CD14-positive monocyte (primary cell): ENCODE results near the gene SAMD13. TPM values are rescaled to one million over a fixed set of nuclear protein-coding genes. Genes with fewer than 3 reads are reported as not detected.

Experiments
- DNase-seq, 3 donors: peaks; one replicate each; pipeline ENCODE4 v3.0.0-alpha.2; 2011 to 2022
- H2AFZ ChIP-seq: 2 replicates; pipeline ENCODE4 v1.6.0; 2012; ENCODE audit warnings: mild to moderate bottlenecking, low read depth, low read length, inconsistent platforms; ENCODE audit not compliant: insufficient read depth, poor library complexity, severe bottlenecking
- H3K27ac ChIP-seq, 2 donors: 1 replicate in 1 of 2; 2 replicates in 1 of 2; pipeline ENCODE4 v1.5.1; 2012 to 2013; ENCODE audit warnings: low read length in 2 of 2, control low read depth in 1 of 2, inconsistent platforms in 1 of 2, low read depth in 1 of 2, mild to moderate bottlenecking in 1 of 2
- H3K27me3 ChIP-seq, 2 donors: one replicate each; pipeline versions ENCODE4 v1.6.0 to v1.6.1; 2011 to 2013; ENCODE audit warnings: low read length in 2 of 2; ENCODE audit not compliant: control insufficient read depth in 2 of 2, insufficient read depth in 2 of 2
- H3K36me3 ChIP-seq, 2 donors: replicated peaks in 1 of 2; 1 replicate in 1 of 2; 2 replicates in 1 of 2; pipeline versions ENCODE4 v1.5.1 to v1.6.1; 2012 to 2013; ENCODE audit warnings: low read length in 2 of 2, control low read depth in 1 of 2, inconsistent platforms in 1 of 2, mild to moderate bottlenecking in 1 of 2; ENCODE audit not compliant: insufficient read depth in 2 of 2, control insufficient read depth in 1 of 2
- H3K4me1 ChIP-seq, 2 donors: 1 replicate in 1 of 2; 2 replicates in 1 of 2; pipeline versions ENCODE4 v1.5.1 to v1.6.1; 2012 to 2013; ENCODE audit warnings: low read length in 2 of 2, control low read depth in 1 of 2, inconsistent platforms in 1 of 2, mild to moderate bottlenecking in 1 of 2, moderate library complexity in 1 of 2; ENCODE audit not compliant: insufficient read depth in 2 of 2, control insufficient read depth in 1 of 2
- H3K4me2 ChIP-seq: replicated peaks from 2 replicates; pipeline ENCODE3; 2012; ENCODE audit warnings: low read length, moderate library complexity, mild to moderate bottlenecking; ENCODE audit not compliant: poor library complexity, severe bottlenecking; ENCODE audit errors: extremely low read depth
- H3K4me3 ChIP-seq, 3 experiments: fragments of 200-600 bp in 1 of 3; sonication (generic) in 1 of 3; replicated peaks in 1 of 3; 1 replicate in 2 of 3; 2 replicates in 1 of 3; pipeline ENCODE4 v1.5.1; 2011 to 2013; ENCODE audit warnings: low read length in 3 of 3, mild to moderate bottlenecking in 3 of 3, control low read depth in 2 of 3, low read depth in 2 of 3, inconsistent platforms in 1 of 3, moderate library complexity in 1 of 3
- H3K79me2 ChIP-seq: 2 replicates; pipeline ENCODE4 v1.6.0; 2012; ENCODE audit warnings: mild to moderate bottlenecking, control low read depth, inconsistent platforms, low read length, moderate library complexity; ENCODE audit not compliant: insufficient read depth
- H3K9ac ChIP-seq: 2 replicates; pipeline ENCODE4 v1.6.0; 2017; ENCODE audit warnings: low read length, mild to moderate bottlenecking; ENCODE audit not compliant: insufficient read depth, poor library complexity, severe bottlenecking
- H3K9me3 ChIP-seq, 2 donors: replicated peaks in 1 of 2; 1 replicate in 1 of 2; 2 replicates in 1 of 2; pipeline versions ENCODE4 v1.5.1 to v1.6.1; 2012 to 2013; ENCODE audit warnings: low read length in 2 of 2, control low read depth in 1 of 2; ENCODE audit not compliant: control insufficient read depth in 1 of 2, insufficient read depth in 1 of 2
- H4K20me1 ChIP-seq: 2 replicates; pipeline ENCODE4 v1.6.0; 2012; ENCODE audit warnings: mild to moderate bottlenecking, low read length, control low read depth, moderate library complexity; ENCODE audit not compliant: insufficient read depth
- H3K27ac Mint-ChIP-seq, 7 donors: one replicate each; pipeline ENCODE4 v1.8.0; 2020; ENCODE audit warnings: mild to moderate bottlenecking in 7 of 7, mixed read lengths in 7 of 7, moderate library complexity in 6 of 7, inconsistent platforms in 2 of 7
- H3K27me3 Mint-ChIP-seq, 3 donors: one replicate each; pipeline ENCODE4 v1.8.0; 2021 to 2022; ENCODE audit warnings: low read depth in 3 of 3, mild to moderate bottlenecking in 3 of 3, mixed read lengths in 3 of 3, moderate library complexity in 3 of 3, inconsistent platforms in 1 of 3
- H3K36me3 Mint-ChIP-seq, 2 donors: one replicate each; pipeline ENCODE4 v1.8.0; 2020; ENCODE audit warnings: mixed read lengths in 2 of 2, inconsistent platforms in 1 of 2, mild to moderate bottlenecking in 1 of 2
- H3K4me1 Mint-ChIP-seq: one replicate; pipeline ENCODE4 v1.8.0; 2020; ENCODE audit warnings: mild to moderate bottlenecking, mixed read lengths
- H3K4me3 Mint-ChIP-seq, 2 donors: one replicate each; pipeline ENCODE4 v1.8.0; 2020; ENCODE audit warnings: mild to moderate bottlenecking in 2 of 2, mixed read lengths in 2 of 2, moderate library complexity in 1 of 2
- H3K9me3 Mint-ChIP-seq, 7 donors: one replicate each; pipeline ENCODE4 v1.8.0; 2020 to 2022; ENCODE audit warnings: mixed read lengths in 7 of 7, mild to moderate bottlenecking in 6 of 7, moderate library complexity in 6 of 7, inconsistent platforms in 2 of 7
- WGBS: methylation state at CpG from one replicate; pipeline ENCODE4 v1.1.5; 2013; ENCODE audit warnings: missing lambda C conversion rate; ENCODE audit not compliant: insufficient coverage; 5-methylcytosine and 5-hydroxymethylcytosine counted together
- intact Hi-C, 2 donors: fragments of 100-400 bp; cut with micrococcal nuclease; formaldehyde crosslinking; loops; one replicate each; pipeline versions ENCODE4 v1.15.0 to v1.15.1; 2023
- polyA plus RNA-seq, 3 donors: library from polyadenylated mRNA; depleted of rRNA in 1 of 3; unstranded in 2 of 3; stranded (reverse) in 1 of 3; fragments of 300-500 nt in 2 of 3; fragments of >200 nt in 1 of 3; fragmentation: Illumina TruSeq in 2 of 3; gene quantifications; 1 replicate in 2 of 3; 2 replicates in 1 of 3; pipeline ENCODE4 v1.2.3, GENCODE V29; 2012 to 2021
- TF ChIP-seq, protein P1 (sequence below): fragments of 200-600 bp; IDR thresholded peaks from one replicate; pipeline ENCODE4 v1.8.0; 2022; ENCODE audit warnings: antibody characterized with exemption, mild to moderate bottlenecking

Gene SAMD13
- polyA plus RNA-seq, 3 donors, result 0.33 to 0.56 (median 0.39) TPM

- intact Hi-C loops, result no loop called here
- Histone ChIP-seq H3K27me3 (no peaks in the 10 kb centered on the region), H2AFZ (no peak overlapping the region), H3K79me2 (no peaks in the 10 kb centered on the region), H3K9me3 (no peaks in the 10 kb centered on the region), H3K4me1 (no peaks in the 10 kb centered on the region), H4K20me1 (no peaks in the 10 kb centered on the region), H3K4me2 (no peak overlapping the region), H3K9ac (no peak overlapping the region), H3K36me3 (no peaks in the 10 kb centered on the region), H3K4me3 (no peak overlapping the region), H3K27ac (no peak overlapping the region)
- H3K27ac Mint-ChIP-seq, result no peak overlapping the region
- no peak overlapping the region for H3K4me3 Mint-ChIP-seq
- H3K27me3 Mint-ChIP-seq, result peaks cover 0 to 3% (median 2%) of the 10 kb centered on the region in 3 donors
- no peaks in the 10 kb centered on the region for H3K4me1 Mint-ChIP-seq
- H3K36me3 Mint-ChIP-seq, result no peaks in the 10 kb centered on the region
- peaks cover 0 to 10% (median 3%) of the 10 kb centered on the region in 7 donors for H3K9me3 Mint-ChIP-seq
- no peak for DNase-seq
- TF ChIP-seq, protein P1, sequence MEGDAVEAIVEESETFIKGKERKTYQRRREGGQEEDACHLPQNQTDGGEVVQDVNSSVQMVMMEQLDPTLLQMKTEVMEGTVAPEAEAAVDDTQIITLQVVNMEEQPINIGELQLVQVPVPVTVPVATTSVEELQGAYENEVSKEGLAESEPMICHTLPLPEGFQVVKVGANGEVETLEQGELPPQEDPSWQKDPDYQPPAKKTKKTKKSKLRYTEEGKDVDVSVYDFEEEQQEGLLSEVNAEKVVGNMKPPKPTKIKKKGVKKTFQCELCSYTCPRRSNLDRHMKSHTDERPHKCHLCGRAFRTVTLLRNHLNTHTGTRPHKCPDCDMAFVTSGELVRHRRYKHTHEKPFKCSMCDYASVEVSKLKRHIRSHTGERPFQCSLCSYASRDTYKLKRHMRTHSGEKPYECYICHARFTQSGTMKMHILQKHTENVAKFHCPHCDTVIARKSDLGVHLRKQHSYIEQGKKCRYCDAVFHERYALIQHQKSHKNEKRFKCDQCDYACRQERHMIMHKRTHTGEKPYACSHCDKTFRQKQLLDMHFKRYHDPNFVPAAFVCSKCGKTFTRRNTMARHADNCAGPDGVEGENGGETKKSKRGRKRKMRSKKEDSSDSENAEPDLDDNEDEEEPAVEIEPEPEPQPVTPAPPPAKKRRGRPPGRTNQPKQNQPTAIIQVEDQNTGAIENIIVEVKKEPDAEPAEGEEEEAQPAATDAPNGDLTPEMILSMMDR, result no peak
- WGBS, result 92% methylated on average over 5 of the region's 7 CpGs
Measured at GRCh38 chr1:84278905-84279304, 22.6 kb upstream of the SAMD13 start.

DNA sequence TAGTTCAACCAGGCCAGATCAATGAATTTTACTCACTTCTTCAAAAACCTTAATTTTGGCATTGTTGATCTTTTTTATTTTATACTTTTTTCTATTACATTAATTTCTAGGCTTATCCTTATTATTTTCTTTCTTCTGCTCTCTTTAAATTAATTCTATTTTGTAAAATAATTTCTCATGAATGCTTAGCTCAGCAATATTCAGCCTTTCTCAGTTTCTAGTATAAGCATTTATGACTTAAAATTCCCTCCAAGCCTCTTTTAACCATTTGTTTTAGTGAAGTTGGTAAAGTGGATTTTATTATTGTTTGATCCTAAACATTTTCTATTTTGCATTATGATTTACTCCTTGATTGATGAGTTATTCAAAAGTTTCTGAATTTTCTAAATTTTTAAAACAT is 20.6 kb upstream of the SAMD13 start:
- no peaks in the 10 kb centered on the region for H3K36me3 ChIP-seq
- Mint-ChIP-seq H3K27ac (no peak overlapping the region), H3K9me3 (peaks cover 0 to 10% (median 3%) of the 10 kb centered on the region in 7 donors), H3K27me3 (peaks cover 0 to 2% (median 2%) of the 10 kb centered on the region in 3 donors), H3K4me1 (no peaks in the 10 kb centered on the region), H3K4me3 (no peak overlapping the region), H3K36me3 (no peaks in the 10 kb centered on the region)
- H3K4me3 ChIP-seq, result no peak overlapping the region
- intact Hi-C loops, result no loop called here
- H3K27me3 ChIP-seq, result no peaks in the 10 kb centered on the region
- H3K79me2 ChIP-seq, result no peaks in the 10 kb centered on the region
- no peak overlapping the region for H3K4me2 ChIP-seq
- DNase-seq, result no peak
- H2AFZ ChIP-seq, result no peak overlapping the region
- TF ChIP-seq, protein P1, result no peak
- H3K27ac ChIP-seq, result no peak overlapping the region
- H3K9ac ChIP-seq, result no peak overlapping the region
- H3K4me1 ChIP-seq, result no peaks in the 10 kb centered on the region
- no peaks in the 10 kb centered on the region for H3K9me3 ChIP-seq
- H4K20me1 ChIP-seq, result no peaks in the 10 kb centered on the region
